Omental fat pad (tissue), 4 donors: ENCODE measurements around the gene DEFB131B. TPM values are rescaled to one million over a fixed set of nuclear protein-coding genes. Genes with fewer than 3 reads are reported as not detected.

Experiments
- ATAC-seq: fragments of 150-250 bp; one replicate; pipeline ENCODE4 v1.9.1; 2016; ENCODE audit warnings: mild to moderate bottlenecking, moderate library complexity; ENCODE audit not compliant: low FRiP score
- DNase-seq: peaks from one replicate; pipeline ENCODE4 v3.0.0-alpha.2; 2019; ENCODE audit warnings: low spot score
- CTCF ChIP-seq, 3 donors: fragments of 450-650 bp; IDR thresholded peaks; one replicate each; pipeline ENCODE4 v1.5.1; 2016 to 2017; ENCODE audit warnings: antibody characterized with exemption in 3 of 3, mild to moderate bottlenecking in 3 of 3, moderate library complexity in 2 of 3
- total RNA-seq, 4 donors: library from RNA; depleted of rRNA; stranded (reverse); fragments of >200 nt; gene quantifications; one replicate each; pipeline ENCODE4 v1.1.0, GENCODE V29; 2016

DEFB131B gene
- total RNA-seq, 4 donors from 2014 or later, result not detected

- ATAC-seq (peak; percentile 96), DNase-seq (peak; percentile 33)
- no peak for TF ChIP-seq CTCF (IDR thresholded peaks at IDR 0.05)
Measured at GRCh38 chr11:71927820-71928736, 49.8 kb downstream of the DEFB131B start, which contains the start of gene XNDC1N. Gene XNDC1N (minus strand): TSS chr11:71928594. CDS start chr11:71923353, 5,241 bp downstream.

GRCh38 chr11:71928737-71929443 is 50.6 kb downstream of the DEFB131B start, which contains the start of gene RNF121:
Gene RNF121 (plus strand): TSS chr11:71929046. CDS start chr11:71929062, 16 bp downstream.
- TF ChIP-seq CTCF (IDR thresholded peaks at IDR 0.05), result no peak
- DNase-seq (peak; percentile 99), ATAC-seq (peak; percentile 99)

GRCh38 chr11:71929491-71929890 is 51.2 kb downstream of the DEFB131B start:
- ATAC-seq, result no peak
- no peak for TF ChIP-seq CTCF (IDR thresholded peaks at IDR 0.05)
- no peak for DNase-seq

GRCh38 chr11:71930556-71931244 is 52.4 kb downstream of the DEFB131B start:
- no peak for DNase-seq
- no peak for TF ChIP-seq CTCF (IDR thresholded peaks at IDR 0.05)
- ATAC-seq, result no peak

GRCh38 chr11:71931245-71931602 is 53.0 kb downstream of the DEFB131B start:
- no peak for TF ChIP-seq CTCF (IDR thresholded peaks at IDR 0.05)
- DNase-seq, result no peak
- no peak for ATAC-seq

GRCh38 chr11:71933141-71933933 is 55.1 kb downstream of the DEFB131B start:
- ATAC-seq, result no peak
- no peak for DNase-seq

More at GRCh38 chr11:71933141-71933933, 55.1 kb downstream of the DEFB131B start:
- TF ChIP-seq CTCF (IDR thresholded peaks at IDR 0.05), result no peak
